ENCODE results near the gene IGFALS.

DNA sequence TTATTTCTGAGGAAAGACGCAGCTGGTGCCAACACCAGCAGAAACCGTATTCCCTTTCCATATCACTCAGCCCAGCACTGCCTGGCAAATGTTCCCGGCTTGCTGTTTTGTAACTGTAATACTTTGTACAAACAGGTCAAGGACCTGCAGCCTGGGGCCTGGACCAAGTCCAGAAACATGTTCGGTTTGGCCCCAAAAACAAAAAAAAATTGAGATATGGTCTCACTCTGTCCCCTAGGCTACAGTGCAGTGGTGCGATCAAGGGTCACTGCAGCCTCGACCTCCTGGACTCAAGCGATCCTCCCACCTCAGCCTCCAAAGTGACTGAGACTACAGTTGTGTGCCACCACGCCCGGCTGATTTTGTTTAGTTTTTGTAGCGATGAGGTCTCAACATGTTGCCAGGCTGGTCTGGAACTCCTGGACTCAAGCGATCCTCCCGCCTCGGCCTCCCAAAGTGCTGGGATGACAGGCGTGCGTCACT, 31.9 kb upstream of the IGFALS start:
- TF ChIP-seq, protein P1, sequence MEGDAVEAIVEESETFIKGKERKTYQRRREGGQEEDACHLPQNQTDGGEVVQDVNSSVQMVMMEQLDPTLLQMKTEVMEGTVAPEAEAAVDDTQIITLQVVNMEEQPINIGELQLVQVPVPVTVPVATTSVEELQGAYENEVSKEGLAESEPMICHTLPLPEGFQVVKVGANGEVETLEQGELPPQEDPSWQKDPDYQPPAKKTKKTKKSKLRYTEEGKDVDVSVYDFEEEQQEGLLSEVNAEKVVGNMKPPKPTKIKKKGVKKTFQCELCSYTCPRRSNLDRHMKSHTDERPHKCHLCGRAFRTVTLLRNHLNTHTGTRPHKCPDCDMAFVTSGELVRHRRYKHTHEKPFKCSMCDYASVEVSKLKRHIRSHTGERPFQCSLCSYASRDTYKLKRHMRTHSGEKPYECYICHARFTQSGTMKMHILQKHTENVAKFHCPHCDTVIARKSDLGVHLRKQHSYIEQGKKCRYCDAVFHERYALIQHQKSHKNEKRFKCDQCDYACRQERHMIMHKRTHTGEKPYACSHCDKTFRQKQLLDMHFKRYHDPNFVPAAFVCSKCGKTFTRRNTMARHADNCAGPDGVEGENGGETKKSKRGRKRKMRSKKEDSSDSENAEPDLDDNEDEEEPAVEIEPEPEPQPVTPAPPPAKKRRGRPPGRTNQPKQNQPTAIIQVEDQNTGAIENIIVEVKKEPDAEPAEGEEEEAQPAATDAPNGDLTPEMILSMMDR (IDR thresholded peaks at IDR 0.05; ENCODE audit: low read length) = no peak
- no peak for TF ChIP-seq EZH2 (optimal IDR thresholded peaks at IDR 0.05; ENCODE audit: low read depth, low read length)

All from MM.1S (cell line).